Suprapubic skin (tissue), 3 donors: ENCODE results near the gene LINC00632.

Experiments
- POLR2AphosphoS5 ChIP-seq, 3 donors: sonication (generic); formaldehyde crosslinking; IDR thresholded peaks; one replicate each; pipeline ENCODE4 v1.6.1; 2017; ENCODE audit warnings: antibody characterized with exemption in 3 of 3
- TF ChIP-seq, protein P1 (sequence below), 2 donors: fragments of 200-600 bp in 1 of 2; fragments of 450-650 bp in 1 of 2; sonication (generic) in 1 of 2; IDR thresholded peaks; one replicate each; pipeline ENCODE4 v1.5.1; 2016 to 2019; ENCODE audit warnings: antibody characterized with exemption in 2 of 2, mild to moderate bottlenecking in 1 of 2, moderate library complexity in 1 of 2

DNA sequence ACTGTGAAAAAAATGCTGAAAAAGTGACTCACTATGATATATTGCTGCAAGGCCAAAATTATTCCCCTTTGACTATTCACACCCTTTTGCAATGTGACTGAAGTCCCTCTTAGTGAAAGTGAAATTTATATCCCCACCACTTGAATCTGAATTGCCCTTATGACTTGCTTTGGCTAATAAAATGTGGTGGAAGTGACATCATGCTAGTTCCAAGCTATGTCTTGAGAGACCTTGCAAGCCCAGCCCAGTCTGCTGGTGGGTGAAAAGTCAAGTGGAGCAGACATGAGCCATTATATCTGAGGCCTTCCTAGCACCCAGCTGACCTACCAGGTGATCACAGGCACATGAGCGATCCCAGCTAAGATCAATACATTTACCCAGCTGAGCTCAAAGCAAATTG, 94.7 kb downstream of the LINC00632 start:
- TF ChIP-seq, protein P1, sequence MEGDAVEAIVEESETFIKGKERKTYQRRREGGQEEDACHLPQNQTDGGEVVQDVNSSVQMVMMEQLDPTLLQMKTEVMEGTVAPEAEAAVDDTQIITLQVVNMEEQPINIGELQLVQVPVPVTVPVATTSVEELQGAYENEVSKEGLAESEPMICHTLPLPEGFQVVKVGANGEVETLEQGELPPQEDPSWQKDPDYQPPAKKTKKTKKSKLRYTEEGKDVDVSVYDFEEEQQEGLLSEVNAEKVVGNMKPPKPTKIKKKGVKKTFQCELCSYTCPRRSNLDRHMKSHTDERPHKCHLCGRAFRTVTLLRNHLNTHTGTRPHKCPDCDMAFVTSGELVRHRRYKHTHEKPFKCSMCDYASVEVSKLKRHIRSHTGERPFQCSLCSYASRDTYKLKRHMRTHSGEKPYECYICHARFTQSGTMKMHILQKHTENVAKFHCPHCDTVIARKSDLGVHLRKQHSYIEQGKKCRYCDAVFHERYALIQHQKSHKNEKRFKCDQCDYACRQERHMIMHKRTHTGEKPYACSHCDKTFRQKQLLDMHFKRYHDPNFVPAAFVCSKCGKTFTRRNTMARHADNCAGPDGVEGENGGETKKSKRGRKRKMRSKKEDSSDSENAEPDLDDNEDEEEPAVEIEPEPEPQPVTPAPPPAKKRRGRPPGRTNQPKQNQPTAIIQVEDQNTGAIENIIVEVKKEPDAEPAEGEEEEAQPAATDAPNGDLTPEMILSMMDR (IDR thresholded peaks at IDR 0.05) = no peak
- TF ChIP-seq POLR2AphosphoS5 (IDR thresholded peaks at IDR 0.05) = no peak
